SK-N-SH (cell line): ENCODE measurements around the gene MAG. TPM values are rescaled to one million over a fixed set of nuclear protein-coding genes. Genes with fewer than 3 reads are reported as not detected.

ENCODE experiments used
- CTCF ChIA-PET: fragments of 300-600, 350-600 bp; formaldehyde crosslinking; extraction: SDS; loops from one replicate; lab custom pipeline; 2021; lab: Yijun Ruan, JAX
- POLR2A ChIA-PET: fragments of 350-600 bp; sonication (Branson Sonifier 250); formaldehyde crosslinking; extraction: SDS; loops from one replicate; lab custom pipeline; 2020; ENCODE audit warnings: antibody characterized with exemption, inconsistent platforms; lab: Yijun Ruan, JAX
- DNase-seq: peaks from one replicate; pipeline ENCODE4 v3.0.0; 2012
- H2AFZ ChIP-seq: fragments of 200-600 bp; sonication (generic); 2 replicates; pipeline ENCODE4 v1.8.1; 2016; ENCODE audit warnings: antibody characterized with exemption, mild to moderate bottlenecking, low read depth
- H3F3A ChIP-seq: fragments of 200-600 bp; sonication (generic); replicated peaks from 2 replicates; pipeline ENCODE3; 2016; ENCODE audit warnings: antibody characterized with exemption, mild to moderate bottlenecking; ENCODE audit not compliant: insufficient read depth
- H3K27ac ChIP-seq, 2 experiments: fragments of 200-500 bp in 1 of 2; fragments of 200-600 bp in 1 of 2; sonication (Bioruptor generic) in 1 of 2; sonication (generic), shearing (Covaris generic) in 1 of 2; 2 replicates each; pipeline versions ENCODE4 v1.5.1 to v1.6.1; 2014 to 2016; ENCODE audit warnings: low read depth in 2 of 2, inconsistent platforms in 1 of 2, low read length in 1 of 2, mild to moderate bottlenecking in 1 of 2, mixed read lengths in 1 of 2
- H3K27me3 ChIP-seq: fragments of 200-600 bp; sonication (generic), shearing (Covaris generic); 2 replicates; pipeline ENCODE4 v1.6.1; 2016; ENCODE audit warnings: mixed run types; ENCODE audit not compliant: insufficient read depth
- H3K36me3 ChIP-seq, 2 experiments: fragments of 200-500 bp in 1 of 2; fragments of 200-600 bp in 1 of 2; sonication (Bioruptor generic) in 1 of 2; sonication (generic) in 1 of 2; replicated peaks in 1 of 2; 2 replicates each; pipeline versions ENCODE3 to v1.5.1; 2014 to 2016; ENCODE audit warnings: low read length in 1 of 2, mild to moderate bottlenecking in 1 of 2; ENCODE audit not compliant: insufficient read depth in 2 of 2, control insufficient read depth in 1 of 2
- H3K4me1 ChIP-seq, 2 experiments: fragments of 200-500 bp in 1 of 2; fragments of 200-600 bp in 1 of 2; sonication (Bioruptor generic) in 1 of 2; sonication (generic), shearing (Covaris generic) in 1 of 2; 2 replicates each; pipeline versions ENCODE4 v1.5.1 to v1.6.1; 2014 to 2016; ENCODE audit warnings: low read depth in 1 of 2, low read length in 1 of 2, mixed run types in 1 of 2; ENCODE audit not compliant: insufficient read depth in 2 of 2, control insufficient read depth in 1 of 2
- H3K4me2 ChIP-seq: fragments of 200-600 bp; sonication (generic), shearing (Covaris generic); 2 replicates; pipeline ENCODE4 v1.6.1; 2017; ENCODE audit warnings: mixed run types
- H3K4me3 ChIP-seq, 2 experiments: fragments of 200-500 bp in 1 of 2; fragments of 200-600 bp in 1 of 2; sonication (Bioruptor generic) in 1 of 2; sonication (generic), shearing (Covaris generic) in 1 of 2; 2 replicates each; pipeline versions ENCODE4 v1.5.1 to v1.8.1; 2014 to 2016; ENCODE audit warnings: low read depth in 2 of 2, inconsistent platforms in 1 of 2, low read length in 1 of 2, mild to moderate bottlenecking in 1 of 2, mixed read lengths in 1 of 2, moderate library complexity in 1 of 2
- H3K79me2 ChIP-seq: fragments of 200-600 bp; sonication (generic); 2 replicates; pipeline ENCODE4 v1.8.1; 2017; ENCODE audit warnings: mild to moderate bottlenecking; ENCODE audit not compliant: insufficient read depth
- H3K9ac ChIP-seq: fragments of 200-600 bp; sonication (generic); 2 replicates; pipeline ENCODE4 v1.6.1; 2017; ENCODE audit warnings: mixed run types
- H3K9me2 ChIP-seq: fragments of 200-600 bp; sonication (generic); 2 replicates; pipeline ENCODE4 v1.6.1; 2017; ENCODE audit warnings: mixed run types
- H3K9me3 ChIP-seq: fragments of 200-600 bp; sonication (generic); 2 replicates; pipeline ENCODE4 v1.6.1; 2017; ENCODE audit warnings: mixed run types, mild to moderate bottlenecking, moderate library complexity
- H4K20me1 ChIP-seq: fragments of 200-600 bp; sonication (generic); 2 replicates; pipeline ENCODE4 v1.6.1; 2017; ENCODE audit warnings: mild to moderate bottlenecking, mixed run types; ENCODE audit not compliant: insufficient read depth
- CHD2 ChIP-seq: fragments of 150-350 bp; IDR thresholded peaks from 2 replicates; pipeline ENCODE4 v1.6.1; 2018; ENCODE audit warnings: low read length; ENCODE audit not compliant: partially characterized antibody
- FOXM1 ChIP-seq: IDR thresholded peaks from 2 replicates; pipeline ENCODE4 v1.4.0; 2012; ENCODE audit warnings: low read depth, mild to moderate bottlenecking
- GABPA ChIP-seq: IDR thresholded peaks from 2 replicates; pipeline ENCODE4 v1.4.0; 2012; ENCODE audit warnings: low read depth, mild to moderate bottlenecking
- GATA2 ChIP-seq: sonication (generic); formaldehyde crosslinking; IDR thresholded peaks from 2 replicates; pipeline ENCODE4 v1.5.0; 2020; ENCODE audit warnings: mild to moderate bottlenecking, missing genetic modification reagents
- NFIC ChIP-seq: IDR thresholded peaks from 2 replicates; pipeline ENCODE4 v1.4.0; 2012; ENCODE audit warnings: borderline replicate concordance
- NRF1 ChIP-seq: IDR thresholded peaks from 2 replicates; pipeline ENCODE4 v1.6.1; 2012; ENCODE audit warnings: low read depth, mild to moderate bottlenecking, low read length
- POLR2AphosphoS5 ChIP-seq: IDR thresholded peaks from 2 replicates; pipeline ENCODE4 v1.6.1; 2012; ENCODE audit warnings: low read depth, low read length
- RAD21 ChIP-seq: IDR thresholded peaks from 2 replicates; pipeline ENCODE4 v1.6.1; 2012; ENCODE audit warnings: mild to moderate bottlenecking, low read length
- RCOR1 ChIP-seq: fragments of 150-350 bp; IDR thresholded peaks from 2 replicates; pipeline ENCODE4 v1.6.1; 2017; ENCODE audit warnings: antibody characterized with exemption, low read length
- SMC3 ChIP-seq: IDR thresholded peaks from 2 replicates; pipeline ENCODE4 v1.6.1; 2012; ENCODE audit warnings: low read depth, low read length, improper control_type of control experiment
- TCF12 ChIP-seq: IDR thresholded peaks from 2 replicates; pipeline ENCODE4 v1.4.0; 2012
- WGBS: methylation state at CpG from one replicate; pipeline ENCODE4 v1.1.6; 2017; ENCODE audit warnings: low lambda C conversion rate; 5-methylcytosine and 5-hydroxymethylcytosine counted together
- polyA plus RNA-seq, 3 experiments: library from polyadenylated mRNA; depleted of rRNA; stranded (reverse); fragments of >200 nt; gene quantifications; 2 replicates each; pipeline ENCODE4 v1.2.3, GENCODE V29; 2012
- TF ChIP-seq, protein P1 (sequence below): fragments of 150-350 bp; IDR thresholded peaks from 2 replicates; pipeline ENCODE4 v1.6.1; 2017; ENCODE audit warnings: antibody characterized with exemption, low read length, low read depth, borderline replicate concordance
- TF ChIP-seq, protein P2 (sequence below): IDR thresholded peaks from 2 replicates; pipeline ENCODE4 v1.6.1; 2012; ENCODE audit warnings: mild to moderate bottlenecking, low read depth, low read length, moderate library complexity

Gene MAG
- polyA plus RNA-seq, 1 of the 3 experiments (the other 2 are of a cell fraction) = not detected

DNA sequence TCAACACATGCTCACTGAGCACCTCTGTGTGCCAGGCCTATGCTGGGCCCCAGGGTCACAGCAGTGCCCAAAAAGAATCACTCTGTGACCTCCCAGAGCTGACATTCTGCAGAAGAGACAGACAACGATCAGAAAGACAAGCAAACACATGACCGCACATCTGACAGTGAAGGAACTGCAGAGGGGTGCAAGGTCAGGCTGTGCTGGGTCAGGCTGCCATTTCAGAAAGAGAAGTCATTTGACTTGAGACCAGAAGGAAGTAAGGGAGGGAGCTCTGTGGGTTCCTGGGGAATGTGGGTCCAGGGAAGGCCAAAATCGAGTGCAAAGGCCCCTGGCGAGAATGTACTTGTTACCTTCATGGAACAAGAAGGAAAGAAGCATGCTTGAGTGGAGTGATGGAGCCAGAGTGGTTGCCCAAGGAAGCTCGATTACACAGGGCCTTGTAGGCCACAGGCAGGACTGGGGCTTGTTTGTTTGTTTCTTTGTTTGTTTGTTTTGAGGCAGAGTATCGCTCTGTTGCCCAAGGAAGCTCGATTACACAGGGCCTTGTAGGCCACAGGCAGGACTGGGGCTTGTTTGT, 25.6 kb downstream of the MAG start:
- DNase-seq = no peak
- 65% methylated on average over 7 of the region's 7 CpGs for WGBS
- no peak overlapping the region for H3K27ac ChIP-seq
- H3K9ac ChIP-seq = no peak overlapping the region
- no peak overlapping the region for H2AFZ ChIP-seq
- H3K27me3 ChIP-seq = no peaks in the 10 kb centered on the region
- ChIA-PET CTCF (interaction anchor here (1.6 kb wide), 1 partner anchor 178 kb away, joined by 4 read pairs; no protein-coding TSS in a partner anchor), POLR2A (no interaction called here)
- H3K9me3 ChIP-seq = no peaks in the 10 kb centered on the region
- no peaks in the 10 kb centered on the region for H4K20me1 ChIP-seq
- H3F3A ChIP-seq = no peaks in the 10 kb centered on the region
- no peak for TF ChIP-seq NFIC
- TF ChIP-seq GATA2 = no peak
- no peak for TF ChIP-seq FOXM1
- TF ChIP-seq GABPA = no peak
- no peak for TF ChIP-seq POLR2AphosphoS5
- TF ChIP-seq, protein P1, sequence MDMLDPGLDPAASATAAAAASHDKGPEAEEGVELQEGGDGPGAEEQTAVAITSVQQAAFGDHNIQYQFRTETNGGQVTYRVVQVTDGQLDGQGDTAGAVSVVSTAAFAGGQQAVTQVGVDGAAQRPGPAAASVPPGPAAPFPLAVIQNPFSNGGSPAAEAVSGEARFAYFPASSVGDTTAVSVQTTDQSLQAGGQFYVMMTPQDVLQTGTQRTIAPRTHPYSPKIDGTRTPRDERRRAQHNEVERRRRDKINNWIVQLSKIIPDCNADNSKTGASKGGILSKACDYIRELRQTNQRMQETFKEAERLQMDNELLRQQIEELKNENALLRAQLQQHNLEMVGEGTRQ = no peak
- no peak for TF ChIP-seq SMC3
- TF ChIP-seq, protein P2, sequence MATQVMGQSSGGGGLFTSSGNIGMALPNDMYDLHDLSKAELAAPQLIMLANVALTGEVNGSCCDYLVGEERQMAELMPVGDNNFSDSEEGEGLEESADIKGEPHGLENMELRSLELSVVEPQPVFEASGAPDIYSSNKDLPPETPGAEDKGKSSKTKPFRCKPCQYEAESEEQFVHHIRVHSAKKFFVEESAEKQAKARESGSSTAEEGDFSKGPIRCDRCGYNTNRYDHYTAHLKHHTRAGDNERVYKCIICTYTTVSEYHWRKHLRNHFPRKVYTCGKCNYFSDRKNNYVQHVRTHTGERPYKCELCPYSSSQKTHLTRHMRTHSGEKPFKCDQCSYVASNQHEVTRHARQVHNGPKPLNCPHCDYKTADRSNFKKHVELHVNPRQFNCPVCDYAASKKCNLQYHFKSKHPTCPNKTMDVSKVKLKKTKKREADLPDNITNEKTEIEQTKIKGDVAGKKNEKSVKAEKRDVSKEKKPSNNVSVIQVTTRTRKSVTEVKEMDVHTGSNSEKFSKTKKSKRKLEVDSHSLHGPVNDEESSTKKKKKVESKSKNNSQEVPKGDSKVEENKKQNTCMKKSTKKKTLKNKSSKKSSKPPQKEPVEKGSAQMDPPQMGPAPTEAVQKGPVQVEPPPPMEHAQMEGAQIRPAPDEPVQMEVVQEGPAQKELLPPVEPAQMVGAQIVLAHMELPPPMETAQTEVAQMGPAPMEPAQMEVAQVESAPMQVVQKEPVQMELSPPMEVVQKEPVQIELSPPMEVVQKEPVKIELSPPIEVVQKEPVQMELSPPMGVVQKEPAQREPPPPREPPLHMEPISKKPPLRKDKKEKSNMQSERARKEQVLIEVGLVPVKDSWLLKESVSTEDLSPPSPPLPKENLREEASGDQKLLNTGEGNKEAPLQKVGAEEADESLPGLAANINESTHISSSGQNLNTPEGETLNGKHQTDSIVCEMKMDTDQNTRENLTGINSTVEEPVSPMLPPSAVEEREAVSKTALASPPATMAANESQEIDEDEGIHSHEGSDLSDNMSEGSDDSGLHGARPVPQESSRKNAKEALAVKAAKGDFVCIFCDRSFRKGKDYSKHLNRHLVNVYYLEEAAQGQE = no peak
- TF ChIP-seq RCOR1 = no peak
- TF ChIP-seq TCF12 = no peak
- no peak for TF ChIP-seq CHD2
- TF ChIP-seq NRF1 = no peak
- no peak for TF ChIP-seq RAD21
- H3K9me2 ChIP-seq = no peaks in the 10 kb centered on the region
- no peaks in the 10 kb centered on the region for H3K36me3 ChIP-seq
- no peak overlapping the region for H3K4me2 ChIP-seq
- no peak overlapping the region for H3K4me3 ChIP-seq
- no peaks in the 10 kb centered on the region for H3K79me2 ChIP-seq
- no peaks in the 10 kb centered on the region for H3K4me1 ChIP-seq
